ENCODE data around the gene PUSL1.

Gene PUSL1

DNA sequence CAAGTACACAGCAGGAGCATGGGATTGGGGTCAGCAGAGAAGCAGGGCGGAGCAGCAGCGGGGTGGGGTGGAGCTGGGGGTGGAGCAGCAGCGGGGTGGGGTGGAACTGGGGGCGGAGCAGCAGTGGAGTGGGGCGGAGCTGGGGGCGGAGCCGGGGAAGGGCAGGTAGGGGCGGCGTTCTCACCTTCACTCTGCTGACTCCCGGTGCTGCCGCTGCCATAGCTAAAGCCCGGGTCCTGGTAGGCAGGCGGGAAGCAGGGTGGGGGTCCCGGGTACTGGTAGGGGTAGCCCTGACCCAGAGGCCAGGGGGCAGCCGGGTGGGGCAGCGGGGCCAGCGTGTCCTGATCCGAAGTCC lies 29.4 kb downstream of the PUSL1 start:
- DNase-seq (ENCODE audit: low read depth in 2 of 2), result no peak

DNA sequence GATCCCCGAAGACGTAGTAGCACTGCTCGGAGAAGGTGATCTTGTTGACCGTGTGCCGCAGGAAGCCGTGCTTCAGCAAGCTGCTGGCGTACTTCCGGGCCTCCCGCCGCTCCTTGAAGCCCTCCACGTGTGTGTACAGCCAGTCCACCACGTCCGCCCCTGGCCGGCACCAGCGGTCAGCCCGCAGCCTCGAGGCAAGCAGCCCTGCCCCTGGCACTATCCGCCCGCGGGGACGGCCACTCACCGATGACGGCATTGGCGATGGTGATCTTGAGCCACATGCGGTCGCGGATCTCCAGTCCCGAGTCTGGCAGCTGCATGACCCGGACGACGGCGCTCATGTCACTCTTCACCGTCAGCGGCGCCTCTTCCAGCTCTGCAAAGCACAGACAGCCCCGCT lies 29.9 kb downstream of the PUSL1 start:
- no peak for DNase-seq (ENCODE audit: low read depth in 2 of 2)

- no peak for DNase-seq (ENCODE audit: low read depth in 2 of 2)
Measured at GRCh38 chr1:1340185-1340584, 31.8 kb downstream of the PUSL1 start.

- DNase-seq (ENCODE audit: low read depth in 2 of 2), result no peak
Measured at GRCh38 chr1:1340791-1341548, 32.6 kb downstream of the PUSL1 start.

GRCh38 chr1:1341549-1342021 lies 33.2 kb downstream of the PUSL1 start:
- DNase-seq (ENCODE audit: low read depth in 2 of 2), result no peak

- DNase-seq (ENCODE audit: low read depth in 2 of 2), result no peak
Measured at GRCh38 chr1:1342061-1342562, 33.7 kb downstream of the PUSL1 start.

DNA sequence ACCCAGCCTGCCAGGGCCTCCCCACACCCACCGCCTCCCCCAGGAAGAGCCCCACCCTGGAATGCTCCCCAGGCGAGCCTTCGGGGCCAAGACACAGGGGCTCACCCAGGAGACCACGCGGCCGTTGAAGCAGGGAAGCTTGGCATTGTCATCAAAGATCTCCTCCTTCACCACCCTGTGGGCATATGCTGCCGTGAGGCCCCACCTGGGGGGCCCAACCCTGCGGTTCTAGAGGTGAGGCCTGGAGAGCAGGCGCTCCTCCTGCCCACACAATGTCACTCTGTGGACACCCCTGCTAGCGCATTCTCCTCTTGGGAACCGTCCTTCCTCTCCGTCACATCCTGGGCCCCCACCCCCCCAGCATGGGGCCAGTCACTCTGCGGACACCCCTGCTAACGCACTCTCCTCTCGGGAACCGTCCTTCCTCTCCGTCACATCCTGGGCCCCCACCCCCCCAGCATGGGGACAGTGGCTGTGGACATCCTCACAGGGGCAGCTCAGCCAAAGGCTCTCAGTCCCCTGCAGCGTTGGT lies 34.3 kb downstream of the PUSL1 start:
- no peak for DNase-seq (ENCODE audit: low read depth in 2 of 2)

- DNase-seq (ENCODE audit: low read depth in 2 of 2), result no peak
Measured at GRCh38 chr1:1343811-1344421, 35.5 kb downstream of the PUSL1 start.

DNA sequence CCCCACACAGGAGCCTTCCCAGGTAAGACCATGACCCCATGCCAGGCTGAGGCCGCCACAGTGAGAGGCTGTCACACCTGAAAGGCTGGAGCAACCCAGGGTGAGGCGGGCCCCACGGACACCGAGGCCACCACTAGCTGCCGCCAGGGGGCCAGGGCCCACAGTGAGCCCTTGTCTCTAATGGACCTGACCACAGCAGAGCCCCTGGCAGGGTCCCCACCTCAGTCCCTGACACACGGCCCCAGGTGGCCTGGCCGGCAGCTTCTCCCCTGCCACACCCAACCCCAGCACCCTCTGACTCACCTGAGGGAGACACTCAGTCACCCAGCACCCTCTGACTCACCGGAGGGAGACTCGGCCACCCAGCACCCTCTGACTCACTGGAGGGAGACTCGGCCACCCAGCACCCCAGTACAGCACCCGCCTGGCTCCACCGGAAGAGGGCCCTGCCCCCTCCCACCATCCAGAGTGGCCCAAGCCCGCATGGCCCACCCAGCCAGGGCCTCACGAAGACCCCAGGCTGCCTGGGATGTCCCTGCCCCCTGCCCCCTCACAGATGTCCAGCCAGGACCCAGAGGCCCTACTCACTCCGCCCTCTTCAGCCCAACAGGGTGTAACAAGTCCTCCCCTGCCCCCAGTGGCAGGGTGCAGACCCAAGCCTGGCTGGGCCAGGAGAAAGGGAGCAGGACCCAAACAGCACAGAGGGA lies 36.4 kb downstream of the PUSL1 start:
- peak; percentile 27 to 38 for DNase-seq (ENCODE audit: low read depth in 2 of 2)

DNA sequence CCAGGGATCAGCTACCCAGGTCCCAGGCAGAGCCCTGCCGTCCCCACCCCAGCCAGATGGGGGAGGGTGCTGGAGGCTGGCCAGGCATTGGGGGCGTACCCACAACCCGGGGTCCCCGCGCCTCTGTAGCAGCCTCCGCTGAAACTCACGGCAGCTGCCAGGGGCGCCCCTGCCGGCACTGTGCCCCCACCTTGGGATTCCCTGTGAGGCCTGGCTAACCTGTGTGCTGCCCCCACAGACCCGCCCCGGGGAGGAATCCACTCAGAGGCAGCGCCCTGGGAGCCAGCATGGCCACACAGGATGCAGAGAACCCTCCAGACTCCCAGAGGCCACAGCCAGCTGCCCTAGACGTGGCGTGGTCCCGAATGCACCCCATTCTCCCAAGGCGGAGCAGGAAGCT lies 37.0 kb downstream of the PUSL1 start:
- DNase-seq (ENCODE audit: low read depth in 2 of 2), result no peak

GRCh38 chr1:1345860-1346500 lies 37.6 kb downstream of the PUSL1 start:
- DNase-seq (ENCODE audit: low read depth in 2 of 2), result no peak

- no peak for DNase-seq (ENCODE audit: low read depth in 2 of 2)
Measured at GRCh38 chr1:1346501-1346890, 38.1 kb downstream of the PUSL1 start.

GRCh38 chr1:1347026-1347595 lies 38.7 kb downstream of the PUSL1 start:
- DNase-seq (ENCODE audit: low read depth in 2 of 2), result no peak

DNA sequence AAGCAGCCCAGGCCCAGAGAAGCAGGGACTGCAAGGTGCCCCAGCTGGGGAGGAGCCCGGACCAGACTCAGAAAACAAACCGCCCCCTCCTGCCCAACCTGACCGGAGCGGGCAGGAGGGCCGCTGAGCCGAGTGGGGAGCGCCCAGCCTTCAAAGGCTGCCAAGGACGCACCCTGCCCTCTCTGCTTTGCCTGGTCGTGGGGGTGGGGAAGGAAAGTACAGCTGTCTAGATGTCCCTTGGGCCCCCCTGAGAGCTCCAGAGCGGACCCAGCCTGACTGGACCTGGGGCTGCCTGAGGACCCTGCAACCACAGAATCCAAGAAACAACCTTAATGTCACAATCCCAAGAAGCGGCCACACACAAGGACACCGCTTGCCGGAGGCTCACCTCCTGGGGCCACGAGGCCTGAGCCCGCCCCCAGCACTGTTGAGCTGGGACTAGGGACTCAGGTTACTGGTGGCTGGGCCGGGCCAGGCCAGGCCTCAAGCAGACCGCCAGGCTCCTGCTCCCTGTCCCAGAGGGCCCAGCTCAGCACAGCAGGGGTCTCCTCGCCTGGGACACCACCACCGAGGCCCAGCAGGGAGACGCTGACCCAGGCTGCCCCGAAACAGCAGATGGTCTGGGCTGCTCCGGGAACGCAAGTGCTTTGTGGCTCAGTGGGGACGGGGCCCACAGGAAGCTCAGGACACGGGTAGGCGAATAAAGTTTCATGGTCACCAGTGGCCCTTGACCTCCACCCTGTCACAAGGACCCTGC lies 39.4 kb downstream of the PUSL1 start:
- no peak for DNase-seq (ENCODE audit: low read depth in 2 of 2)

DNA sequence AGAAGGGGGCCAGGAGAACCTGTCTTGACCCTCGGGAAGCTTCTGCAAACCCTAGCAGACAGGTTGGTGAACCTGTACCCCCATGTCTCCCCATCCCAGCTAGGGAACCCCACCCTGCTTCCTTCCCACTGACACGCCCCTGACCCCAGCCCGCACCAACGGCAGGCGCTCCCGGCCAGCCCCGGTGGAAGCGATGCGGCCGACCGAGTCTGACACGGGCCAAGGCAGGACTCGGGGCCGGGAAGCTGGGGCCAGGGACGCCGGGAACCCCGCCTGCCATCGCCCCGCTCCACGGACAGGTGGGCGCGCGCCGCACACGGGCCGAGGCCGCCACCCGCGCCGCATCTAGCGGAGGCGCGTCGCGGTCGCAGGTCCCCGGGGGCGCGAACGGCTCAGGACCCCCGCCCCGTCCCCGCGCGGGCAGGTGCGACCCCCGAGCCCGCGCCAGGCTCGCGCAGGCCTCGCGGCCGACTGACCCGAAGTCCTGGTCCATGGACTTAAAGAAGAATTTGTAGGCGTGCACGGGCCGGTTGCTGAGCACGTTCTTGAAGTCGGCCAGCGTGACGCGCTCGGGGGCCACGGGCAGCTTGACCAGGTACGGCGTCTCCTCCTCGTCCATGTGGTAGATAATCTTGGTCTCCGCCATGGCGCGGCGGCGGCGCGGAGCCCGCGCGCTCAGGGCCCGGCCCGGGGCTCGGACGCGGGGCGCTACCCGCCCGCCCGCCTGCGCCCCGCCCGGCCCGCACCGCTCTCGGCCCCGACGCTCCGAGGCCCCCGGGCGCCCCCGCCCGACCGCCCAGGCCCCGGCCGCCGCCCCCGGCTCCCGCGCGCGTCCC lies 40.2 kb downstream of the PUSL1 start:
- no peak for DNase-seq (ENCODE audit: low read depth in 2 of 2)

DNA sequence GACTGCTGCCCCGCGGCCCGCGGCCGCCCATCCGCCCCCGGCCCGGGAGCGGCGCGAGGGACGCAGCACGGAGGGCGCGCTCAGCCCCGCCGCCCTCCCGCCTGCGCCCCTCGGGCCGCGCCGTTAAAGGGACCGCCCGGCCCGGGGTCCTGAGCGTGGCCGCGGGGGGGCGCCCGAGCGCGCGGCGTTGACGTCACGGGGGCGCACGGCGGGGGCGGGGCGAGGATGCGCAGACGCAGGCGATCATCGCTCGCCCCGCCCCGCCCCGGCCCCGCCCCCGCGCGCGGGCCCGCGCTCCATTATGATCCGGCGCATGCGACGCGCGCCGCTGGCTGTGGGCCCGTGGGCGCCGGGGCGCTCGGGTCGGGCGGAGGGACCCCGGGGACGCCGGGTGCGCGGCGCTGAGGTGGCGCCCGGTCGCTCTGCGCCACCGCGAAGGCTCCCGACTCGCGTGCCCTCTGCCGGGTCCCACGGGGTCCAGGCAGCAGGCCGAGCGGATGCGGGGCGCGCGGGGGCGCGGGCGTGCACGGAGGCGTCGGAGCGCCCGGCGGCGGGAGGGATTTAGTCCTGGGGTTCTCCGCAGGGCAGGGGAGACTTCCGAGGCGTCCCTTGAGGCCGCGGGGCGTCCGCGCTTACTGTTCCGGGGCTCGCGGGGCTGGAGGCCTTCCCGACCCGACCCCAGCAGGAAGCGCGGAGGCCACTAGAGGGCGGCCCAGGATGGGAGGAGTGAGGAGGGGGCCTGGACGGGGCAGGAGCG lies 41.0 kb downstream of the PUSL1 start, which contains the start of gene DVL1:
TSS of gene DVL1 (minus strand) at position 163 of the 757 bp plus-strand sequence. CDS start 353 bp downstream, outside the sequence.
- DNase-seq (ENCODE audit: low read depth in 2 of 2), result peak; percentile 24 to 45

DNA sequence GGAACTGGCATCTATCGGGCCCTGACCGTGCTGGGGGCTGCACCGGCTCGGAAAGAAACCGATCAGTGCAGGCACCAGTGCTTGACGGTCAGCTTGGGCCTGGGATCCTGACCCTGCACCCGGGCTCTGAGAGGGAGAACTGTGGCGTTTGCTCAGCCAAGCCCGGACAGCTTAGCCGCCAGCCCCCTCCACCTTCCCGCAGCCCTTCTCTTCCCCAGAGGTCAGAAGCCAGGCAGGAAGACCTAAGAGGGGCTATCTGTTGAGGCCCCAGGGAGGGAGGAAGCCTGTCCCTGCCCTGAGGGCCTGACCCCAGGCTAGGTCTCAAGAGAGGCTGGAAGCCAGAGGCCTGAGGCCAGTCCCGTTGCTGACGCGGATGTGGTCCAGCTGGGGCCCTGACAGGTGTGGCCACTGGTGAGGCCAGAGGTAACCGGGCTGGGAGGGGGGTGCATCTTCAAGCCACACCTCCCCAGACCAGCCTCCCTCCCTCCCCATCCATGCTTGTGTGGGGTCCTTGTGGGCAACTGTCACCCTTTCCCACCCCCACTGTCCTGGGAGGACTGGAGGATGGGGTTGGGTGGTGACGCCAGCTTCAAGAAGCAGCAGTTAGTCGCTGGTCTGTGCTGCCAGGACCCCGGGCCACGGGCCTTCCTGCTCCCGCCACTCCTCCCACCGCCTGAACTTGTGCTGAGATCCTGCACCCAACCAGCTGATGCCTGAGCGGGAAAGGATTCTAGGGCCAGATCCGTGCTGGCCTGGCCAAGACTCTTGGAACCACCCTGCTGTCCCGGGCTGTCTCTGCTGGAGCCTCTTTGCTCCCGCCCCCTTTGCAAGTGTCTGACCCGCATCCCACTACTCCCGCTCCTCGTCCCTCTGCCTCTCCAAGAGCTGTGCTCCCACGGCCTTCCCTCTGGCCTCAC lies 43.4 kb downstream of the PUSL1 start:
- DNase-seq (ENCODE audit: low read depth in 2 of 2), result no peak

GRCh38 chr1:1352786-1353388 lies 44.5 kb downstream of the PUSL1 start:
- no peak for DNase-seq (ENCODE audit: low read depth in 2 of 2)

Measured in stimulated activated CD8-positive, alpha-beta memory T cell treated with anti-CD3 and anti-CD28 coated beads, Interleukin-15, amount 100 ng/mL, for 4 hours (primary cell).